Stimulated activated CD8-positive, alpha-beta memory T cell treated with anti-CD3 and anti-CD28 coated beads, Interleukin-7, amount 100 ng/mL, for 1 hour (primary cell): ENCODE measurements around the gene PER3.

Source experiments
- DNase-seq, 2 donors: peaks; one replicate each; pipeline ENCODE4 v3.0.0-alpha.2; 2020; ENCODE audit warnings: low read depth in 2 of 2

The PER3 gene

DNA sequence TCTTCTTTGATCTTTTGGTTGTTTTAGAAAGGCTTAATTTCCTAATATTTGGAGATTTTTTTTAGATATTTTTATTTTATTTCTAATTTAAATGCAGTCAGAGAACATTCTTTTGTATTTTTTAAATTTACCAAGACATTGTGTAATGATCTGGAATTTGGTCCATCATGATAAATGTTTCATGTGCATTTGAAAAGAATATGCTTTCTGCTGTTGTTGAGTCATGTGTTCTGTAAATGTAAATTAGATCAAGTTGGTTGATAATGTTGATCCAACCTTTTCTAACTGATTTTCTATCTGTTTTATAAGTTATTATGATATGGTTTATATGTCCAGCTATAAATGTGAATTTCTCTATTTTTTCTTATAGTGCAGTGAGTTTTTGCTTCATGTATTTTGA lies 48.9 kb downstream of the PER3 start:
- no peak for DNase-seq

- no peak for DNase-seq
Measured at GRCh38 chr1:7838714-7839113, 54.6 kb downstream of the PER3 start.

DNA sequence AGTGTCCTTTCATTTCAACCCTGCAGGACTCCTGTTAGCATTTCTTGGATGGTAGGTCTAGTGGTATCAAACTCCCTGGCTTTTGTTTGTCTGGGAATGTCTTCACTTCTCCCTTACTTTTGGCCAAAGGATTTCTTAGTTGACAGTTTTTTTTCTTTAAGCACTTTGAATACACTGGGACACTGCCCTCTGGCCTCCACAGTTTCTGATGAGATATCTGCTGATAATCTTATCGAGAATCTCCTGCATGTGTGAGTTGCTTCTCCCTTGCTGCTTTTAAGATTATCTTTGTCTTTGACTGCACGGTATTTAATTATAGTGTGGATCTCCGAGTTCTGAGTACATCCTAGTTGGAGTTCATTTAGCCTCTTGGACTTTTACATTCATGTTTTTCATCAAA lies 55.4 kb downstream of the PER3 start:
- no peak for DNase-seq

DNA sequence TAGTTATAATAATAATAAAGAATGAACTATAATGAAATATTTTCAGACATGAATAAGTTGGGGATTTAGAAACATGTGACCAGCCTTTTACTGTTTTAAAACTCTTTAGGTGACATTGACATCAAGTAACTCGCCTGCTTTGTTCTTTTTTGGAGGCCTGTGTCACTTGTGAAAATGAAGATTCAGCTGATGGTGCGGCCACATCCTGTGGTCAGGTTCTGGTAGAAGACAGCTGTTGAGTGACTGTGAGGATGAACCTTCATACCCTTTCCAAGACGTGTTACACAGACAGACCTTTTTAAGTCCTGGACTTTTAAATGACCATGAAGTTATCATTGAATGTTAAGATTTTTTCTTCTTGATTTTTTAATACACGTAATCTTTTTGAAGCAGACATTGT lies 58.4 kb downstream of the PER3 start:
- peak in 1 of 2 donors; percentile 9 for DNase-seq

GRCh38 chr1:7845761-7846160 lies 61.7 kb downstream of the PER3 start:
- no peak for DNase-seq

DNA sequence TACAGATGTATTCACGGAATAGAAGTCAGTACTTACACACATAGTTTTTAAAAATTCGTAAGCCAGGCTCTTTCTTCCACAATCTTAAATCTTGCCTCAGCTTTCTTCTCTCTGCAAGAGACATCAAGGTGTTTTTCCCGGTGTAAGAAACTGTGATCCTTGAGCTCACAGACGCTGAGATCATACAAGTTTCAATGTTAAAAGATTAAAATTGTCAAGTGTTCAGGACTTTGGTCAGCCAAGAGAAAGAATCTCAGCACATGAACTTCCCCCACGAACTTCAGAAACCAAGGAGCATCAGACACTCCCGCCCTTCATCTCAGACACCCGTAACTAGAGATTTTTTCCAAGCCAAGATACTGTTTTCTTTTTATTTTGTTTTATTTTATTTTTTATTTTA lies 62.6 kb downstream of the PER3 start:
- DNase-seq = no peak

DNA sequence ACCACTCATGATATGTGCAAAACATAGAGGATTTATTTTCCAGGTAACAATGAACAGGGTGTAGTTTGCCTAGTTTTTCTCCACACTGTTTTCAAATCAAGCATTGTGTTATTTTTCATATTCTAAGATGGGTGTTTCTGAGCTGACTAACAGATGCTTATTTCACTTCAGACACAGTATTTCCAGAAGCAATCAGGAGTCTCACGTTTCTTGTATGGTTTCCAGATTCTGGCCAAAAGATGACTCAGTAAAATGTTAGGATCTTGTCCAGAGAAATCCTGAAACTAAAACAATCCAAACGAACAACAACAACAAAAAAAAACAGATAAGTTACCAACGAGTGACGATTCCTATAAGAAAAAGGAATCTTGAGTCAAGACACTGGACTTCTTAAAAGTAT lies 63.5 kb downstream of the PER3 start:
- no peak for DNase-seq

GRCh38 chr1:7850786-7851185 lies 66.7 kb downstream of the PER3 start:
- DNase-seq = no peak

DNA sequence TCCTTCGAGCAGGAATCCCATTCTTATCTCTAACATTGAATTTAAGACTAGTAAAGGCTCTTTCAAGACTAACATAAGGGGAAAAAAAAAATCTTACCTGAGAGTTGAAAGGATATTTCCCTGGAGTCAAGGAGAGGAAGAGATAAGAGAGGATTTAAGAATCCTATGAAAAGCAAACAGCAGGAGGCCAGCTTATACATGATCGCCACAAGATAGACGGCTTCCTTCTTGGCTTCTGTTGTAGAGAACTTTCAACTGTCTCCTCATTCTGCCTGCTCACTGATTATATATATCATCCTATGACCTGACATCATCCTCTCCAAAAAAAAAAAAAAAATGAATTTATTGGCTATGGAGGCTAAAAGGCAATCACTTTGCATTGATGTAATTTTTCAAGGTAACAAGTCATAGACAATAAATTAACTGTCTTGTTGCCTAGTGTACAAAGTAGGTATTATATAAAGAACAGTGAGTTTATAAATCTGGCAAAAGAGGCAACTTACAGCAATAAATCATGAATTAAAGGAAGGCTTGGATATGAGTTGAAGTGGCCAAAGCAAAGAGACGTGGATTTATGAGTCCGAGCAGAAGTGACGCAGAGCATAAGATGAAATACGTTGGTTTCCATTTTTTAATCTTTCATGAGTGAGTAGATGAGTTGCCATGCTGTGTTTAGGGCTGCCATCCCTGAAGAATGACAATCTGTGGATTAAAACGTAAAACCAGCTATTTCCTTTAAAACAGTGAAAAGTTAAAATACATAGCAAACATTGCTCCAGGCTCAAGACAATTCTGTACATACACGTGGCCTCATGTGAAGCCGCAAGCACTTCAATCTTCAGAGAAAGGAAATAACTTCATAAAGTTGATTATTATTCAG lies 69.0 kb downstream of the PER3 start, which contains the start of gene UTS2:
UTS2 (minus strand) TSS at position 262 of the 880 bp plus-strand sequence; CDS start at position 200, 62 bp downstream.
- no peak for DNase-seq

DNA sequence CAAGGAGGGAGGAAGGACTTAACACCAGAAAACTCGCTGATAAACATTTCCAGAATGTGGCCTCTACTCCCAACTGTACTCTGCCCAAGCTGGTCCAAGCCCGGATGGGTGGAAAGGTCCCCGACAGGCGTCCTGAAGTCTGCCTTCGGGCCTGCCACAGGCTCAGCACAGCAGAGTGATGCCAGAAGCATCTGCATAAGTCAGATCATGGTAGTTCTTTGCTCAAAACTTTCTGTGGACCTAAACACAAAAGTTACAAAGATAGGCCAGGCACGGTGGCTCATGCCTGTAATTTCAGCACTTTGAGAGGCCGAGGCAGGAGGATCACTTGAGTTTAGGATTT lies 69.6 kb downstream of the PER3 start:
- no peak for DNase-seq

DNA sequence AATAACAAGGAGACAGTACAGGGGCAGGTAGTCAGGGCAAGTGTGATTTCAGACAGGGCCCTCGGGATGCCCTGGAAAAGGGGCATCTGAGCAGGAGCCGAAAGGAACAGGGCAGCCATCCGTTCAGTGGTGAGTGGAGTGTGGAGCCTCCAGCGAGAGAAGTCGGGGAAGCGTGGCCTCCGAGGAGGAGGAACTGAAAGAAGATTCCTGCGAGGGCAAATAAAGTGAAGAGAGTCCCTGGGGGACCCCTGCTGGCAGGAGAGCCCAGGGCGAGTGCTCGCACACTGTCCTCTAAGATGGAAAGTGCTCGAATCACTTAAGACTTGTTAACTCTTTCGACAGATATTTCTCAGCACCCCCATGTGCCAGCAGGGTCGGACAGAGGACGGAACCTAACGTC lies 72.3 kb downstream of the PER3 start:
- no peak for DNase-seq

- no peak for DNase-seq
Measured at GRCh38 chr1:7857000-7857399, 72.9 kb downstream of the PER3 start.

DNA sequence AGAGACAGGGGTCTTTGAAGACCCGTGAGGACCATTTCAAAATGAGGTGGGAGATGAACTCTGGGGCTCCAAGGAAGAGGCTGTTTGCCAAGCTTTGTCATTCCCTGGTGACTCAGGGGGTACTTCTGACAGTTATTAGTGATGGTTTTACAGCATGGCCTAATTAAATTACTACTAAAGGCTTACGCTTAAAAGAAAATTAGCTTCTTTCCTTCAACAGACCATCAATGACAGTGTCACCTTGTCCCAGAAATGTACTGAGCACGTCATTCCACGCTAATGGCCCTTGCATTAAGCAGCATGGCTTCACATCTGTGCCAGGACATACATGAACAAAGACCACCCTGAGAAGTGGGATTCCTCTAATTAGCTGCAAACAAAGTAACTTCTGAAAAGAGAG lies 73.9 kb downstream of the PER3 start:
- DNase-seq = no peak

DNA sequence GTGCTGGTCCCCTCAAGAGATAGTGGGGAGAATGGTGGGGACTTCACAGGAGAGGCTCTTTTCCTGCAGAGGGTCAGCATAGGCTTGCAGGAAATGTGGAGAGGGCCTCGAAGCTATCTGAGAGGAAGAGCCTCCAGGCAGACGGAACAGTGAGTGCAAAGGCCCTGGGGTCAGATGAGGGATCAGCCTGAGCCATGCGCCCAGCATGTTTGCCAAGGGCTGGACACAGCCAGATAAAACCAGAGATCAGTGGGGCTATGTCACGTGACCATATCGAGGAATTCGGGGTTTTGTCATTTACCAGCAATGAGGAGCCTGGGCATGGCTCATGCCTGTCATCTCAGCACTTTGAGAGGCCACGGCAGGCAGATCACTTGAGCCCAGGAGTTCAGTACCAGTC lies 75.3 kb downstream of the PER3 start:
- no peak for DNase-seq

- no peak for DNase-seq
Measured at GRCh38 chr1:7860130-7860529, 76.0 kb downstream of the PER3 start.

- no peak for DNase-seq
Measured at GRCh38 chr1:7861452-7861851, 77.4 kb downstream of the PER3 start.

GRCh38 chr1:7862211-7863060 lies 78.3 kb downstream of the PER3 start:
- no peak for DNase-seq

DNA sequence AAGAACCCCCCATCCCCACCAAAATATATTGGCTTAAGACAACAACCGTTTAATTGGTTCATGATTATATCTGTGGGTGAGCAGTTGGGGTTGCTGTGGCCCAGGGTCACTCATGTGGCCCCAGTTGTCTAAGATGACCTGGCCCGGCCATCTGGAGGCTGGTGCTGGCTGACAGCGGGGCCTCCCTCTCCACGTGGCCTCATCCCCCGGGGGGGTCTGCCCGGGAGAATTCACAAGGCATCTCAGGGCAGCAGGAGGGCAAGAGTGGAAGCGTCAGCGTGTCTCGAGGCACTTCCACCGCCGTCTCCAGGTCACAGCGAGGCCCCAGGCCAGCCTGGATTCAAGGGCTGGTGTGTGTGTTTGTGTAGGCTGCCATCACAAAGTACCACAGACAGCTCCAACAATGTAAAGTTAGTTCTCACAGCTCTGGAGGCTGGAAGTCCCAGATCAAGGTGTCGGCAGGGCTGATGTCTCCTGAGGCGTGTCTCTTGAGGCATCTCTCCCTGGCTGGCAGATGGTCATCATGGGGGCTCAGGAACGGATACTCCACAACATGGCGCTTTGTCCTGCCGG lies 79.8 kb downstream of the PER3 start:
- DNase-seq = no peak

DNA sequence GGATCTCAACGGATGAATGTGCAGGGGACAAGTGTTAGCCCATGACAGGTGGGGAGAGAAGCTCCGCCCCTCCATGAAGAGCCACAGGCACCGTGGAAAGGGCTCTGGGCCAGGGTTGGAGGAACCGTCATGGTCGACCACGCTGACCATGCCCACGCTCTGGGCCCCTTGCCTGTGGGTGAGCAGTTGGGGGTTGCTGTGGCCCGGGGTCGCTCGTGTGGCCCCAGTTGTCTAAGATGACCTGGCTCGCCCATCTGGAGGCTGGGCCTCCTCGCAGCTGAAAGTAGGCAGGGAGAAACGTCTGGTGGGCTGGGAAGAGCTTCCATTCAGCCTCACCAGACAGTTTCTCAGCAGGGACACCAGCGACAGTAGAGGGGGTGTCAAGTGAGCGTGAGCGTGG lies 81.9 kb downstream of the PER3 start:
- no peak for DNase-seq

GRCh38 chr1:7868070-7868780 lies 84.1 kb downstream of the PER3 start:
- no peak for DNase-seq

DNA sequence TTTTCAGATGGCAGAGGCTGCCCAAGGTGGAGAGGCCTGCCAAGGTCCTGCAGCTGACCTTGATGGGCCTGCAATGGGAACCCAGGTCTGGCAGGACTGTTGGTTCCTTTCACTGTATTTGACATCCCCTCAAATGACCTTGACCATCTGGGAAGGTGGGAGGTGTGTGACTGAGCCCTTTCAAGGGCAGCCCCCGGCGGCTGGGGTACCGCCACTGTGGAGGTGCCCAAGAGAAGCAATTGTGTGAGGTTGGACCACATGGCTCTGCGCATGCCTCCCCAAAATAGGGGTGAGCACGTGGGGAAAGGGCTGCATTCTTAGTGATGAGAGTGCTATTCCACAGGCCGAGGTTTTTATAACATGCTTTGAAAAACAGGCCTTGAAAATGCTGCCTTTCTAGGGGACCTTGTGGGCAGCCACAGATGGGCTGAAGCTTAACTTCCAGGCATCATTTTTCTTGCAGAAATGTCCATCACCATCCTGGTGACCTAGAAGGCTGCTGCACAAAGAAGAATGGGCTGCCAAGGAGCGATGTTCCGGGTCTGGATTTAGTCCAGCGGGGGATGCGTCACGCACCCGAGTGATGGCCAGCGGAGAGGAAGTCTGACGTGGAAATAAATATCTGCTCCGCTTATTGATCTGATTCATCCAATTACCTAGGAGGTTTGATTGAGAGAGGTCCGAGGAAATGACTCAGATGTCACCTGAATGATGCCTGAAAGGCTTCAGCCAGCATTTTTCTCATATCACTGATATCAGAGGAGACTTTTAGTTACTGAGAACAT lies 85.2 kb downstream of the PER3 start:
- no peak for DNase-seq
